ENCODE results near the gene RASA1. TPM values are rescaled to one million over a fixed set of nuclear protein-coding genes. Genes with fewer than 3 reads are reported as not detected.

Gene RASA1
- total RNA-seq, 2 donors from 2014 or later: 26.6 to 28.2 TPM

GRCh38 chr5:87385802-87386201 is 118.1 kb downstream of the RASA1 start:
- Mint-ChIP-seq H3K27me3 (ENCODE audit: low read depth) (no peaks in the 10 kb centered on the region), H3K4me3 (no peak overlapping the region), H3K4me1 (ENCODE audit: low read depth) (no peaks in the 10 kb centered on the region), H3K36me3 (ENCODE audit: insufficient read depth in 2 of 2) (peaks cover 2 to 20% of the 10 kb centered on the region in 2 donors), H3K27ac (peak overlapping the region; percentile 28), H3K9me3 (no peaks in the 10 kb centered on the region)
- ATAC-seq (replicated peaks in 1 of 2) (no peak), DNase-seq (no peak)

GRCh38 chr5:87388129-87388528 is 120.4 kb downstream of the RASA1 start:
- no peaks in the 10 kb centered on the region for H3K27me3 Mint-ChIP-seq (ENCODE audit: low read depth)

GRCh38 chr5:87389296-87390034 is 121.8 kb downstream of the RASA1 start:
- H3K36me3 Mint-ChIP-seq (ENCODE audit: insufficient read depth in 2 of 2): peaks cover 4 to 33% of the 10 kb centered on the region in 2 donors
- H3K4me3 Mint-ChIP-seq: no peak overlapping the region
- H3K27ac Mint-ChIP-seq: peak overlapping the region; percentile 82
- ATAC-seq (replicated peaks in 1 of 2) (no peak), DNase-seq (no peak)
- H3K4me1 Mint-ChIP-seq (ENCODE audit: low read depth): no peaks in the 10 kb centered on the region
- no peaks in the 10 kb centered on the region for H3K27me3 Mint-ChIP-seq (ENCODE audit: low read depth)
- no peaks in the 10 kb centered on the region for H3K9me3 Mint-ChIP-seq

More at GRCh38 chr5:87388129-87388528, 120.4 kb downstream of the RASA1 start:
- no peak overlapping the region for H3K27ac Mint-ChIP-seq
- peaks cover 7 to 27% of the 10 kb centered on the region in 2 donors for H3K36me3 Mint-ChIP-seq (ENCODE audit: insufficient read depth in 2 of 2)
- DNase-seq (no peak), ATAC-seq (replicated peaks in 1 of 2) (no peak)
- H3K4me3 Mint-ChIP-seq: no peak overlapping the region
- H3K4me1 Mint-ChIP-seq (ENCODE audit: low read depth): no peaks in the 10 kb centered on the region
- no peaks in the 10 kb centered on the region for H3K9me3 Mint-ChIP-seq

GRCh38 chr5:87390075-87390474 is 122.4 kb downstream of the RASA1 start:
- peaks cover 4 to 34% of the 10 kb centered on the region in 2 donors for H3K36me3 Mint-ChIP-seq (ENCODE audit: insufficient read depth in 2 of 2)
- DNase-seq (no peak), ATAC-seq (replicated peaks in 1 of 2) (no peak)
- H3K9me3 Mint-ChIP-seq: no peaks in the 10 kb centered on the region
- H3K4me3 Mint-ChIP-seq: no peak overlapping the region
- H3K4me1 Mint-ChIP-seq (ENCODE audit: low read depth): no peaks in the 10 kb centered on the region
- H3K27ac Mint-ChIP-seq: peak overlapping the region; percentile 60
- no peaks in the 10 kb centered on the region for H3K27me3 Mint-ChIP-seq (ENCODE audit: low read depth)

GRCh38 chr5:87390576-87391199 is 123.0 kb downstream of the RASA1 start:
- ATAC-seq (replicated peaks in 1 of 2): no peak
- Mint-ChIP-seq H3K36me3 (ENCODE audit: insufficient read depth in 2 of 2) (peaks cover 4 to 37% of the 10 kb centered on the region in 2 donors), H3K9me3 (no peaks in the 10 kb centered on the region), H3K27me3 (ENCODE audit: low read depth) (no peaks in the 10 kb centered on the region), H3K4me1 (ENCODE audit: low read depth) (no peaks in the 10 kb centered on the region), H3K27ac (peak overlapping the region; percentile 60), H3K4me3 (no peak overlapping the region)
- DNase-seq: no peak

- no peak for DNase-seq
- Mint-ChIP-seq H3K9me3 (no peaks in the 10 kb centered on the region), H3K4me3 (no peak overlapping the region), H3K27me3 (ENCODE audit: low read depth) (no peaks in the 10 kb centered on the region), H3K27ac (peak overlapping the region; percentile 88), H3K4me1 (ENCODE audit: low read depth) (peaks cover 7% of the 10 kb centered on the region), H3K36me3 (ENCODE audit: insufficient read depth in 2 of 2) (peaks cover 4 to 40% of the 10 kb centered on the region in 2 donors)
- no peak for ATAC-seq (replicated peaks in 1 of 2)
These were observed 124.5 kb downstream of the RASA1 start for GRCh38 chr5:87392170-87392569.

GRCh38 chr5:87392801-87393200 is 125.1 kb downstream of the RASA1 start:
- peaks cover 4 to 37% of the 10 kb centered on the region in 2 donors for H3K36me3 Mint-ChIP-seq (ENCODE audit: insufficient read depth in 2 of 2)
- DNase-seq: no peak
- H3K27ac Mint-ChIP-seq: peak overlapping the region; percentile 88
- no peak overlapping the region for H3K4me3 Mint-ChIP-seq
- H3K9me3 Mint-ChIP-seq: no peaks in the 10 kb centered on the region
- H3K27me3 Mint-ChIP-seq (ENCODE audit: low read depth): no peaks in the 10 kb centered on the region
- no peak for ATAC-seq (replicated peaks in 1 of 2)
- peaks cover 7% of the 10 kb centered on the region for H3K4me1 Mint-ChIP-seq (ENCODE audit: low read depth)

- no peaks in the 10 kb centered on the region for H3K27me3 Mint-ChIP-seq (ENCODE audit: low read depth)
- peaks cover 4 to 37% of the 10 kb centered on the region in 2 donors for H3K36me3 Mint-ChIP-seq (ENCODE audit: insufficient read depth in 2 of 2)
- no peak overlapping the region for H3K4me3 Mint-ChIP-seq
These were observed 125.6 kb downstream of the RASA1 start for GRCh38 chr5:87393331-87393730.

GRCh38 chr5:87394411-87395165 is 126.9 kb downstream of the RASA1 start:
- Mint-ChIP-seq H3K9me3 (no peaks in the 10 kb centered on the region), H3K27me3 (ENCODE audit: low read depth) (no peaks in the 10 kb centered on the region), H3K27ac (peak overlapping the region; percentile 76), H3K4me3 (no peak overlapping the region), H3K4me1 (ENCODE audit: low read depth) (peaks cover 7% of the 10 kb centered on the region), H3K36me3 (ENCODE audit: insufficient read depth in 2 of 2) (peaks cover 4 to 35% of the 10 kb centered on the region in 2 donors)
- ATAC-seq (replicated peaks in 1 of 2): no peak
- DNase-seq: no peak

More at GRCh38 chr5:87393331-87393730, 125.6 kb downstream of the RASA1 start:
- ATAC-seq (replicated peaks in 1 of 2): no peak
- no peaks in the 10 kb centered on the region for H3K9me3 Mint-ChIP-seq
- DNase-seq: no peak
- H3K4me1 Mint-ChIP-seq (ENCODE audit: low read depth): peaks cover 7% of the 10 kb centered on the region
- H3K27ac Mint-ChIP-seq: no peak overlapping the region

GRCh38 chr5:87398981-87399614 is 131.4 kb downstream of the RASA1 start:
- Mint-ChIP-seq H3K27me3 (ENCODE audit: low read depth) (no peaks in the 10 kb centered on the region), H3K27ac (peak overlapping the region; percentile 57), H3K9me3 (no peaks in the 10 kb centered on the region), H3K4me1 (ENCODE audit: low read depth) (peaks cover 7% of the 10 kb centered on the region), H3K4me3 (no peak overlapping the region), H3K36me3 (ENCODE audit: insufficient read depth in 2 of 2) (peaks cover 5 to 30% of the 10 kb centered on the region in 2 donors)
- DNase-seq: no peak
- ATAC-seq (replicated peaks in 1 of 2): no peak

- Mint-ChIP-seq H3K27me3 (ENCODE audit: low read depth) (no peaks in the 10 kb centered on the region), H3K4me3 (no peak overlapping the region), H3K9me3 (no peaks in the 10 kb centered on the region), H3K27ac (peak overlapping the region; percentile 57), H3K4me1 (ENCODE audit: low read depth) (peaks cover 7% of the 10 kb centered on the region), H3K36me3 (ENCODE audit: insufficient read depth in 2 of 2) (peaks cover 5 to 25% of the 10 kb centered on the region in 2 donors)
- no peak for ATAC-seq (replicated peaks in 1 of 2)
- no peak for DNase-seq
These were observed 132.0 kb downstream of the RASA1 start for GRCh38 chr5:87399720-87400119.

- DNase-seq (no peak), ATAC-seq (replicated peaks in 1 of 2) (peak; percentile 47 to 64)
- Mint-ChIP-seq H3K9me3 (no peaks in the 10 kb centered on the region), H3K36me3 (ENCODE audit: insufficient read depth in 2 of 2) (peaks cover 5 to 22% of the 10 kb centered on the region in 2 donors), H3K27ac (peak overlapping the region; percentile 57), H3K4me3 (no peak overlapping the region), H3K4me1 (ENCODE audit: low read depth) (peaks cover 11% of the 10 kb centered on the region), H3K27me3 (ENCODE audit: low read depth) (no peaks in the 10 kb centered on the region)
These were observed 132.7 kb downstream of the RASA1 start for GRCh38 chr5:87400305-87400899.

All from activated T-cell treated with anti-CD3 and anti-CD28 coated beads, Interleukin-2, amount 50 U/mL, for 72 hours (primary cell).